ENCODE measurements around the gene ZNF215. TPM values are rescaled to one million over a fixed set of nuclear protein-coding genes. Genes with fewer than 3 reads are reported as not detected.
"Not testable (repeated sequence)": the region's sequence is repeated elsewhere in the genome, so short reads cannot be mapped to it uniquely, and the experiment has no call there.

The ZNF215 gene
- total RNA-seq, 2 donors from 2014 or later: 0.63 to 1.5 TPM

DNA sequence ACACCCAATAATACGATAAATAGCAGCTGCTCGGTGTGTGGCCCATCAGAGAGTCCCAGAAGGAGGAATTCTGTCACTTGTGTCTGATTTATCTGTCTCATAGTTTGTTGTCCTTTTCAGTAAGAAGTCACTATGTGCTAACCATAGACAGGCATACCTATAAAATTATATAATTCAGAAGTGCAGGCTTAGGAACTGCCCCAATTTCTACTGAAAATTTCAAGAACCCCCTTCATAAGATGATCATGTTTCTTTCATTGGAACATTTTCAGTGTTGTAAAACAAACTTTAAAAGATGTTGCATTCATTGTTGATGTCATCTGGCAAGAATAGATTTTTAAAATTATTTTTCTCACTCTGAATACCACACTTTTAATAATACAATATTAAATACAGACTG is 33.8 kb upstream of the ZNF215 start, which contains the start of gene OR2D2:
Gene OR2D2 (minus strand): TSS at position 101 of the 400 bp plus-strand sequence. CDS start 0 bp downstream, at position 101.
- H3K27me3 ChIP-seq: no peaks in the 10 kb centered on the region
- no peaks in the 10 kb centered on the region for H3K36me3 ChIP-seq
- H3K9me3 ChIP-seq: peaks cover 0 to 12% of the 10 kb centered on the region in 2 donors
- DNase-seq (ENCODE audit: low spot score): no peak
- no peak within 1 kb of the TSS for H3K4me3 ChIP-seq
- no peaks in the 10 kb centered on the region for H3K4me1 ChIP-seq
- no peak within 1 kb of the TSS for H3K27ac ChIP-seq
- TF ChIP-seq, protein P1, sequence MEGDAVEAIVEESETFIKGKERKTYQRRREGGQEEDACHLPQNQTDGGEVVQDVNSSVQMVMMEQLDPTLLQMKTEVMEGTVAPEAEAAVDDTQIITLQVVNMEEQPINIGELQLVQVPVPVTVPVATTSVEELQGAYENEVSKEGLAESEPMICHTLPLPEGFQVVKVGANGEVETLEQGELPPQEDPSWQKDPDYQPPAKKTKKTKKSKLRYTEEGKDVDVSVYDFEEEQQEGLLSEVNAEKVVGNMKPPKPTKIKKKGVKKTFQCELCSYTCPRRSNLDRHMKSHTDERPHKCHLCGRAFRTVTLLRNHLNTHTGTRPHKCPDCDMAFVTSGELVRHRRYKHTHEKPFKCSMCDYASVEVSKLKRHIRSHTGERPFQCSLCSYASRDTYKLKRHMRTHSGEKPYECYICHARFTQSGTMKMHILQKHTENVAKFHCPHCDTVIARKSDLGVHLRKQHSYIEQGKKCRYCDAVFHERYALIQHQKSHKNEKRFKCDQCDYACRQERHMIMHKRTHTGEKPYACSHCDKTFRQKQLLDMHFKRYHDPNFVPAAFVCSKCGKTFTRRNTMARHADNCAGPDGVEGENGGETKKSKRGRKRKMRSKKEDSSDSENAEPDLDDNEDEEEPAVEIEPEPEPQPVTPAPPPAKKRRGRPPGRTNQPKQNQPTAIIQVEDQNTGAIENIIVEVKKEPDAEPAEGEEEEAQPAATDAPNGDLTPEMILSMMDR (IDR thresholded peaks at IDR 0.05): no peak

DNA sequence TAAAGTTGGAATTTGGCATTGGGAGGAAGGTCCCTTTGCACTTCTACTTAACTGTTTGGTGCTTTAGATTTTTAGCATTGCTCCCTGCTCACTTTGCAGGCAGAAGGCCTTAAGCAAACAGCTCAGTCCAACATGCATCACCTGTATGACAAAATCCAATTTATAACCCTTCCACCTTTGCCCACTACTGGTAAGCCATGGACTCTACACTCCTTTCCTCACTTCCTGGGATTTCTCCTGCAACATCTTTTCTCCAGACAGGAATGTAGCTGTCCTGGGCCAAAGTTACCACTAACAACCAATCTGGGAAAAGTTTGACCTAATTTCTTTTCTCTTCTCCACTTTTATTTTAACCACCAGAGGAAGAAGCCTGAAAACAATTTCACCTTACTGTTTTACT is 32.1 kb upstream of the ZNF215 start:
- no peak overlapping the region for H3K27ac ChIP-seq
- TF ChIP-seq, protein P1 (IDR thresholded peaks at IDR 0.05): no peak
- peaks cover 0 to under 1% of the 10 kb centered on the region in 2 donors for H3K9me3 ChIP-seq
- DNase-seq (ENCODE audit: low spot score): no peak
- H3K4me1 ChIP-seq: no peaks in the 10 kb centered on the region
- no peaks in the 10 kb centered on the region for H3K27me3 ChIP-seq
- no peaks in the 10 kb centered on the region for H3K36me3 ChIP-seq
- H3K4me3 ChIP-seq: no peak overlapping the region

DNA sequence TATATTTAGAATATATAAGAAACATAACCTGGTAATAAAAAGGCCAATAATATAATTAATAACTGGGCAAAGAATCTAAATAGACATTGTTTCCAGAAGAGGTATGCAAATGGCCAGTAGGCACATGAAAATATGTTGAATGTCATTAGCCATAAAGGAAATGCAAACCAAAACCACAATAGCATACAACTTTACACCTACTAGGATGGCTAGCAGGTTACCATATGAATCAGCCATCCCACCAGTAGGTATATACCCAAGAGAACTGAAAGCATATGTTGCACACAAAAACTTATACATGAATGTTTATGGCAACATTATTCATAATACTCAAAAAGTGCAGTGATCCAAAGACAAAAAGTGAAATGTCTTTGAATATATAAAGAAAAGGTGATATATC is 31.2 kb upstream of the ZNF215 start:
- no peak for DNase-seq (ENCODE audit: low spot score)
- H3K27ac ChIP-seq: no peak overlapping the region
- H3K4me1 ChIP-seq: no peaks in the 10 kb centered on the region
- TF ChIP-seq, protein P1 (IDR thresholded peaks at IDR 0.05): no peak
- H3K9me3 ChIP-seq: no peaks in the 10 kb centered on the region
- H3K36me3 ChIP-seq: no peaks in the 10 kb centered on the region
- H3K27me3 ChIP-seq: no peaks in the 10 kb centered on the region
- H3K4me3 ChIP-seq: no peak overlapping the region

DNA sequence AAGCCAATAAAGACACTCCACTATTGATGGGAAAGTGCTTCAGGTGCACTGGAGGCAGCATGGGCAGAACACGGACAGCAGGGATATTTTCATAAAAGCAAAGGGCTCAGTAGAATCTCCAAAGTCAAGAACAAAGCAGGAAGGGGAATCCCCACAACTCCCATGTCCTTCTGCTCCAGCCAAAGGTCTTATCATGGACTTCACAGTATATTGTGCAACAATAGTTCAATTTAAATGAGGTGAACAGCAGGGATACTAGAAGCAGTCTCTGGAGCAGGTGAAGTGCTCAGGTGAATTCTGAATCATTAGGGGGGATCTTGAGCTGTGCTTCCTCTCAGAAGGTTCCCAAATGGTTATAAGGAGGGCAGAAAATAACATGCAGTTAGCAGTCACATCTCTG is 27.3 kb upstream of the ZNF215 start:
- Histone ChIP-seq H3K27me3 (no peaks in the 10 kb centered on the region), H3K36me3 (no peaks in the 10 kb centered on the region), H3K4me1 (no peaks in the 10 kb centered on the region), H3K4me3 (no peak overlapping the region), H3K27ac (no peak overlapping the region), H3K9me3 (no peaks in the 10 kb centered on the region)
- TF ChIP-seq, protein P1 (IDR thresholded peaks at IDR 0.05): no peak
- DNase-seq (ENCODE audit: low spot score): no peak

DNA sequence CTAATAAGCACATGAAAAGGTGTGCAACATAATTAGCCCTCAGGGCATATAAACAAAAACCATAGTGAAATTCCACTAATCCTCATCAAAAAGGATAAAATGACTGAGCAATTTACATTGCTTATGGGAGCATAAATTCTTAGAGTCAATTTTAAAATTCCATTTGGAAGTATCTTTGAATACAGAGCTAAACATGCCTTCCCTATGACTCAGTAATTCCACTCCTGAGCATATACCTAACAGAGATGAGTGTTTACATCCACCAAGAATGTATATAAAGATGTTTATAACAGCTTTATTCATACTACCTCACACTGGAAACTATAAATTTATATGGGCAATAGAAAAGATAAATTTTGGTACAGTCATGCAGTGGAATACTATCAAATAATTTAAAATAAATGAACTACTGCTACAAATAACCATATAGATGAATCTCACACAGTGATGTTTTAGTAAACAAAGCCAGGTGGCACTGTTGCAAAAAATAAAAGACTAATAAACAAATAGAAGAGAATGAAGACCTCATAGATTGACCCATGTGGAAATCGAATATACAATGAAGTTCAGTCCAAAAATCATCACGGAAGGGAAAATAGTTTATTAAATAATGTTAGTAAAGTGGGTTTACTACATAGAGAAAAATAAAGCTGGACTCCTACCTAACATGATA is 25.8 kb upstream of the ZNF215 start:
- Histone ChIP-seq H3K36me3 (no peaks in the 10 kb centered on the region), H3K9me3 (no peaks in the 10 kb centered on the region), H3K27ac (no peak overlapping the region), H3K27me3 (no peaks in the 10 kb centered on the region), H3K4me3 (no peak overlapping the region), H3K4me1 (no peaks in the 10 kb centered on the region)
- TF ChIP-seq, protein P1 (IDR thresholded peaks at IDR 0.05): no peak
- no peak for DNase-seq (ENCODE audit: low spot score)

DNA sequence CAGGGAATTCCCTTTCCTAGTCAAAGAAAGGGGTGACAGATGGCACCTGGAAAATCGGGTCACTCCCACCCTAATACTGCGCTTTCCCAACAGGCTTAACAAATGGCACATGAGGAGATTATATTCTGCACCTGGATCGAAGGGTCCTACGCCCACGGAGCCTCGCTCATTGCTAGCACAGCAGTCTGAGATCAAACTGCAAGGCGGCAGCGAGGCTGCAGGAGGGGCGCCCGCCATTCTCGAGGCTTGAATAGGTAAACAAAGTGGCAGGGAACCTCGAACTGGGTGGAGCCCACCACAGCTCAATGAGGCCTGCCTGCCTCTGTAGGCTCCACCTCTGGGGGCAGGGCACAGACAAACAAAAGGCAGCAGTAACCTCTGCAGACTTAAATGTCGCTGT is 21.4 kb upstream of the ZNF215 start:
- DNase-seq (ENCODE audit: low spot score); H3K4me3 ChIP-seq; H3K27me3 ChIP-seq; H3K36me3 ChIP-seq; H3K27ac ChIP-seq; H3K4me1 ChIP-seq; H3K9me3 ChIP-seq: not testable (repeated sequence)
